Measurements from ENCODE around the gene HIVEP3. TPM values are rescaled to one million over a fixed set of nuclear protein-coding genes. Genes with fewer than 3 reads are reported as not detected.
A peak's percentile ranks its signal among the peaks of the same experiment; 100 is the strongest.

The HIVEP3 gene
- total RNA-seq, 1 donor from 2014 or later = 0.37 TPM

- no peak overlapping the region for H3K9ac ChIP-seq
- Mint-ChIP-seq H3K36me3 (no peaks in the 10 kb centered on the region), H3K27me3 (ENCODE audit: insufficient read depth, low read depth) (peaks cover 2% of the 10 kb centered on the region), H3K4me1 (peaks cover 12% of the 10 kb centered on the region), H3K9me3 (no peaks in the 10 kb centered on the region), H3K4me3 (no peak overlapping the region), H3K27ac (no peak overlapping the region)
- no peaks in the 10 kb centered on the region for H3K79me2 ChIP-seq (ENCODE audit: low read depth)
- peaks cover 9% of the 10 kb centered on the region for H3K4me1 ChIP-seq
- H4K20me1 ChIP-seq (ENCODE audit: low read depth) = no peaks in the 10 kb centered on the region
- TF ChIP-seq EZH2 (IDR thresholded peaks at IDR 0.05) (no peak), EZH2phosphoT487 (IDR thresholded peaks at IDR 0.05) (no peak), CTCF (IDR thresholded peaks at IDR 0.05) (no peak)
- H3F3A ChIP-seq (ENCODE audit: low read depth) = no peaks in the 10 kb centered on the region
- DNase-seq (ENCODE audit: low spot score) = no peak
- no peak overlapping the region for H2AFZ ChIP-seq (replicated peaks)
- H3K27ac ChIP-seq = no peak overlapping the region
- no peaks in the 10 kb centered on the region for H3K9me3 ChIP-seq (ENCODE audit: low read depth)
- H3K4me2 ChIP-seq = no peak overlapping the region
- no peaks in the 10 kb centered on the region for H3K27me3 ChIP-seq
- no peak overlapping the region for H3K4me3 ChIP-seq
- H3K36me3 ChIP-seq = no peaks in the 10 kb centered on the region
Observed at GRCh38 chr1:41618066-41618825, 300.5 kb downstream of the HIVEP3 start.

GRCh38 chr1:41617336-41617735 is 301.4 kb downstream of the HIVEP3 start:
- Histone ChIP-seq H3K27me3 (no peaks in the 10 kb centered on the region), H3K4me2 (no peak overlapping the region), H3K4me3 (no peak overlapping the region), H3K9ac (no peak overlapping the region), H3K27ac (no peak overlapping the region), H3K79me2 (ENCODE audit: low read depth) (no peaks in the 10 kb centered on the region), H3F3A (ENCODE audit: low read depth) (no peaks in the 10 kb centered on the region), H3K4me1 (peaks cover 9% of the 10 kb centered on the region), H3K9me3 (ENCODE audit: low read depth) (no peaks in the 10 kb centered on the region), H2AFZ (replicated peaks) (no peak overlapping the region), H4K20me1 (ENCODE audit: low read depth) (no peaks in the 10 kb centered on the region), H3K36me3 (no peaks in the 10 kb centered on the region)
- Mint-ChIP-seq H3K36me3 (no peaks in the 10 kb centered on the region), H3K4me3 (no peak overlapping the region), H3K9me3 (no peaks in the 10 kb centered on the region), H3K4me1 (peaks cover 12% of the 10 kb centered on the region), H3K27ac (peak overlapping the region; percentile 12), H3K27me3 (ENCODE audit: insufficient read depth, low read depth) (peaks cover 2% of the 10 kb centered on the region)
- no peak for DNase-seq (ENCODE audit: low spot score)
- TF ChIP-seq EZH2 (IDR thresholded peaks at IDR 0.05) (no peak), EZH2phosphoT487 (IDR thresholded peaks at IDR 0.05) (no peak), CTCF (IDR thresholded peaks at IDR 0.05) (no peak)

GRCh38 chr1:41616563-41616962 is 302.2 kb downstream of the HIVEP3 start:
- no peak for TF ChIP-seq EZH2phosphoT487 (IDR thresholded peaks at IDR 0.05)
- TF ChIP-seq EZH2 (IDR thresholded peaks at IDR 0.05) = no peak
- TF ChIP-seq CTCF (IDR thresholded peaks at IDR 0.05) = no peak
- Histone ChIP-seq H3F3A (ENCODE audit: low read depth) (no peaks in the 10 kb centered on the region), H3K79me2 (ENCODE audit: low read depth) (no peaks in the 10 kb centered on the region), H3K27ac (no peak overlapping the region), H4K20me1 (ENCODE audit: low read depth) (no peaks in the 10 kb centered on the region), H3K27me3 (no peaks in the 10 kb centered on the region), H3K36me3 (no peaks in the 10 kb centered on the region), H3K4me3 (no peak overlapping the region), H2AFZ (replicated peaks) (no peak overlapping the region), H3K9me3 (ENCODE audit: low read depth) (no peaks in the 10 kb centered on the region), H3K4me2 (no peak overlapping the region), H3K4me1 (peaks cover 9% of the 10 kb centered on the region), H3K9ac (no peak overlapping the region)
- H3K9me3 Mint-ChIP-seq = no peaks in the 10 kb centered on the region
- peaks cover 12% of the 10 kb centered on the region for H3K4me1 Mint-ChIP-seq
- DNase-seq (ENCODE audit: low spot score) = no peak
- no peak overlapping the region for H3K27ac Mint-ChIP-seq
- no peaks in the 10 kb centered on the region for H3K36me3 Mint-ChIP-seq
- H3K27me3 Mint-ChIP-seq (ENCODE audit: insufficient read depth, low read depth) = peaks cover 2% of the 10 kb centered on the region
- no peak overlapping the region for H3K4me3 Mint-ChIP-seq
